ENCODE data around the gene FUZ. TPM values are rescaled to one million over a fixed set of nuclear protein-coding genes. Genes with fewer than 3 reads are reported as not detected.

FUZ gene
- total RNA-seq, 1 donor from 2014 or later, result 26.8 TPM

DNA sequence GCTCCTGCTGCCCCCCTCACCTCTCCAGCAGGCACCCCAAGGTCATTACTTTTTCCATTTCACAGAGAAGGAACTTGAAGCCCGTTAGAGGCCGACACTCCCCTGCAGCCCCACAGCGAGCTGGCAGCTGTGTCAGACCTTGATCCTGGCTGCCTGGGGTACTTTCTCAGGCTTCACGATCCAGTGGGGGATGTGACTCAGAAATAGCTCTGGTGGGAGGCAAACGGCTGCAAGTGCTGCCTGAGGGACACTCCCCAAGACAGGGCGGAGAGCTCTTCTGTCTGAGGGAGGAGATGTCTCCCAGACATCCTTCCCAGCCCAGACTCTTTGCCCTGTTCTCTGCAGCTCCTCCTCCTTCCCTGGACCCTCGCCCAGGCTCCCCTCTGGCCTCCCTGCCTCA is 54.8 kb downstream of the FUZ start:
- Mint-ChIP-seq H3K27me3 (peaks cover 6% of the 10 kb centered on the region), H3K4me1 (ENCODE audit: unreplicated experiment) (no peaks in the 10 kb centered on the region), H3K27ac (no peak overlapping the region), H3K36me3 (no peaks in the 10 kb centered on the region), H3K9me3 (no peaks in the 10 kb centered on the region), H3K4me3 (no peak overlapping the region)
- TF ChIP-seq, protein P1, sequence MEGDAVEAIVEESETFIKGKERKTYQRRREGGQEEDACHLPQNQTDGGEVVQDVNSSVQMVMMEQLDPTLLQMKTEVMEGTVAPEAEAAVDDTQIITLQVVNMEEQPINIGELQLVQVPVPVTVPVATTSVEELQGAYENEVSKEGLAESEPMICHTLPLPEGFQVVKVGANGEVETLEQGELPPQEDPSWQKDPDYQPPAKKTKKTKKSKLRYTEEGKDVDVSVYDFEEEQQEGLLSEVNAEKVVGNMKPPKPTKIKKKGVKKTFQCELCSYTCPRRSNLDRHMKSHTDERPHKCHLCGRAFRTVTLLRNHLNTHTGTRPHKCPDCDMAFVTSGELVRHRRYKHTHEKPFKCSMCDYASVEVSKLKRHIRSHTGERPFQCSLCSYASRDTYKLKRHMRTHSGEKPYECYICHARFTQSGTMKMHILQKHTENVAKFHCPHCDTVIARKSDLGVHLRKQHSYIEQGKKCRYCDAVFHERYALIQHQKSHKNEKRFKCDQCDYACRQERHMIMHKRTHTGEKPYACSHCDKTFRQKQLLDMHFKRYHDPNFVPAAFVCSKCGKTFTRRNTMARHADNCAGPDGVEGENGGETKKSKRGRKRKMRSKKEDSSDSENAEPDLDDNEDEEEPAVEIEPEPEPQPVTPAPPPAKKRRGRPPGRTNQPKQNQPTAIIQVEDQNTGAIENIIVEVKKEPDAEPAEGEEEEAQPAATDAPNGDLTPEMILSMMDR (conservative IDR thresholded peaks at IDR 0.05), result no peak
- DNase-seq (ENCODE audit: extremely low spot score, unreplicated experiment), result no peak

Small RNA genes within 50 kb of the gene (microRNA-seq; reads per million reads assigned to microRNA genes)
- gene MIR4749, result 3.3 reads per million, percentile 8 among the genes with 10 or more reads in this experiment
- not detected for gene MIR6799
- 1.1 reads per million for gene MIR6800

Other genes with a start within 250 kb of the FUZ start
- gene NOSIP, start 232.7 kb downstream of the FUZ start, total RNA-seq (ENCODE audit: low replicate concordance), result 56.3 and 62.0 TPM in 2 replicates
- gene PRRG2, start 232.0 kb downstream of the FUZ start, total RNA-seq (ENCODE audit: low replicate concordance), result 5.1 and 5.2 TPM in 2 replicates
- gene PRR12, start 222.1 kb downstream of the FUZ start, total RNA-seq (ENCODE audit: low replicate concordance), result 32.0 and 40.0 TPM in 2 replicates
- 10.6 and 16.0 TPM in 2 replicates for gene RRAS, start 173.1 kb downstream of the FUZ start, total RNA-seq (ENCODE audit: low replicate concordance)
- gene SCAF1, start 171.1 kb downstream of the FUZ start, total RNA-seq (ENCODE audit: low replicate concordance), result 75.0 and 78.1 TPM in 2 replicates
- gene IRF3, start 147.4 kb downstream of the FUZ start, total RNA-seq (ENCODE audit: low replicate concordance), result 81.4 and 86.6 TPM in 2 replicates
- gene BCL2L12, start 147.4 kb downstream of the FUZ start, total RNA-seq (ENCODE audit: low replicate concordance), result 40.8 and 49.2 TPM in 2 replicates
- 131 and 195 TPM in 2 replicates for gene PRMT1, start 136.0 kb downstream of the FUZ start, total RNA-seq (ENCODE audit: low replicate concordance)
- 1.7 and 3.2 TPM in 2 replicates for gene ADM5, start 123.7 kb downstream of the FUZ start, total RNA-seq (ENCODE audit: low replicate concordance)
- 7.8 and 65.0 TPM in 2 replicates for gene CPT1C, start 122.2 kb downstream of the FUZ start, total RNA-seq (ENCODE audit: low replicate concordance)
- not detected in 2 replicates for gene TSKS, start 50.0 kb downstream of the FUZ start, total RNA-seq (ENCODE audit: low replicate concordance)
- 75.2 and 82.9 TPM in 2 replicates for gene AP2A1, start 46.3 kb downstream of the FUZ start, total RNA-seq (ENCODE audit: low replicate concordance)
- 88.5 and 88.9 TPM in 2 replicates for gene MED25, start 5.0 kb upstream of the FUZ start, total RNA-seq (ENCODE audit: low replicate concordance)
- 248 and 388 TPM in 2 replicates for gene PTOV1, start 37.9 kb upstream of the FUZ start, total RNA-seq (ENCODE audit: low replicate concordance)
- 72.3 and 125 TPM in 2 replicates for gene PNKP, start 54.3 kb upstream of the FUZ start, total RNA-seq (ENCODE audit: low replicate concordance)
- gene AKT1S1, start 64.1 kb upstream of the FUZ start, total RNA-seq (ENCODE audit: low replicate concordance), result 35.8 and 40.1 TPM in 2 replicates
- gene TBC1D17, start 64.4 kb upstream of the FUZ start, total RNA-seq (ENCODE audit: low replicate concordance), result 33.9 and 45.9 TPM in 2 replicates
- 0.58 and 0.74 TPM in 2 replicates for gene IL4I1, start 83.6 kb upstream of the FUZ start, total RNA-seq (ENCODE audit: low replicate concordance)
- gene ATF5, start 115.9 kb upstream of the FUZ start, total RNA-seq (ENCODE audit: low replicate concordance), result 18.1 and 21.4 TPM in 2 replicates
- gene NUP62, start 116.2 kb upstream of the FUZ start, total RNA-seq (ENCODE audit: low replicate concordance), result 77.4 and 88.8 TPM in 2 replicates
- 0.27 and 0.36 TPM in 2 replicates for gene SIGLEC11, start 147.9 kb upstream of the FUZ start, total RNA-seq (ENCODE audit: low replicate concordance)
- 44.6 and 51.9 TPM in 2 replicates for gene VRK3, start 212.1 kb upstream of the FUZ start, total RNA-seq (ENCODE audit: low replicate concordance)
- 13.4 and 14.3 TPM in 2 replicates for gene ZNF473, start 212.7 kb upstream of the FUZ start, total RNA-seq (ENCODE audit: low replicate concordance)